HepG2 (cell line): ENCODE results near the gene IFT27.

Experiments
- BRD4 ChIP-seq: sonication (generic); formaldehyde crosslinking; IDR thresholded peaks from 2 replicates; pipeline ENCODE4 v1.4.0; 2020; ENCODE audit warnings: missing genetic modification reagents
- CREBL2 ChIP-seq: sonication (generic); formaldehyde crosslinking; IDR thresholded peaks from 2 replicates; pipeline ENCODE4 v1.8.1; 2023; ENCODE audit warnings: missing genetic modification reagents, mild to moderate bottlenecking, borderline replicate concordance
- ZNF34 ChIP-seq: sonication (generic); formaldehyde crosslinking; IDR thresholded peaks from 2 replicates; pipeline ENCODE4 v1.4.0; 2020; ENCODE audit warnings: mild to moderate bottlenecking, missing genetic modification reagents, borderline replicate concordance
- ZNF709 ChIP-seq: sonication (generic); formaldehyde crosslinking; IDR thresholded peaks from 2 replicates; pipeline ENCODE4 v1.5.0; 2020; ENCODE audit warnings: mild to moderate bottlenecking, missing genetic modification reagents
- ZNF770 ChIP-seq: sonication (generic); formaldehyde crosslinking; IDR thresholded peaks from 2 replicates; pipeline ENCODE4 v1.5.0; 2020; ENCODE audit warnings: mild to moderate bottlenecking, missing genetic modification reagents

DNA sequence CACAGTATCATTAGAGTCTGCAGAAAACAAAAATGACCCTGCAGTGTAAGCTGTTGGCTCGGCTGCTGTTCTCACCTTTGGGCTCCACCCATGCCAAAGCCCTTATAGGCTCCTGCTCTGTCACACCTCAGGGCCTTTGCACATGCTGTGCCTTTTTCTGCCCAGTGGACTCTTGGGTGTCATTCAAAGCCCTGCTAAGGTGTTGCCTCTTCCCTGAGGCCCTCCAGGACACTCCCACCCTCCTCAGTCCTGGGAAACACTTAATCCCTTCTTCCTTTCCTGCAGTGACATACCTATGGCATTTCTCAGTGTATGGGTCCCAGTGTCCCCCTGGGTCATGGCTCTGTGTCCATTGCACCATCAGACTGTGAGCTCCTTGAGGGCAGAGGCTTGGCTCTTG, 43.3 kb downstream of the IFT27 start:
- TF ChIP-seq ZNF770 (CRISPR knock-in tag) (no peak), BRD4 (CRISPR knock-in tag) (no peak), CREBL2 (CRISPR knock-in tag) (no peak), ZNF709 (no peak), ZNF34 (CRISPR knock-in tag) (no peak)
